ENCODE results near the gene GKN1. TPM values are rescaled to one million over a fixed set of nuclear protein-coding genes. Genes with fewer than 3 reads are reported as not detected.

GKN1 gene
- total RNA-seq, 1 donor = under 0.01 TPM

DNA sequence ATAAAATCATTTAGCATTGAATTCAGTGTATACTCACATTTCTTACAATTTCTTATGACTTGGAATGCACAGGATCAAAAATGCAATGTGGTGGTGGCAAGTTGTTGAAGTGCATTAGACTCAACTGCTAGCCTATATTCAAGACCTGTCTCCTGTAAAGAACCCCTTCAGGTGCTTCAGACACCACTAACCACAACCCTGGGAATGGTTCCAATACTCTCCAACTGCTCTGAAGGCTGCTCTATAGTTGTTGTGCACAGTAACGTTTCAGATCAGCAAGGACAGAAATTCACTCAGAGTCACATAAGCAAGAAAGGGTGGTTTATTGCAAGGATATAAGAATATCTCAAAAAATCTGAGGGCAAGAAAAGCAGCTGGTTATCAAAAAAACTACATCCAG lies 6.5 kb downstream of the GKN1 start:
- no peak overlapping the region for H3K4me3 ChIP-seq (ENCODE audit: low read depth, low read length)
- TF ChIP-seq, protein P1, sequence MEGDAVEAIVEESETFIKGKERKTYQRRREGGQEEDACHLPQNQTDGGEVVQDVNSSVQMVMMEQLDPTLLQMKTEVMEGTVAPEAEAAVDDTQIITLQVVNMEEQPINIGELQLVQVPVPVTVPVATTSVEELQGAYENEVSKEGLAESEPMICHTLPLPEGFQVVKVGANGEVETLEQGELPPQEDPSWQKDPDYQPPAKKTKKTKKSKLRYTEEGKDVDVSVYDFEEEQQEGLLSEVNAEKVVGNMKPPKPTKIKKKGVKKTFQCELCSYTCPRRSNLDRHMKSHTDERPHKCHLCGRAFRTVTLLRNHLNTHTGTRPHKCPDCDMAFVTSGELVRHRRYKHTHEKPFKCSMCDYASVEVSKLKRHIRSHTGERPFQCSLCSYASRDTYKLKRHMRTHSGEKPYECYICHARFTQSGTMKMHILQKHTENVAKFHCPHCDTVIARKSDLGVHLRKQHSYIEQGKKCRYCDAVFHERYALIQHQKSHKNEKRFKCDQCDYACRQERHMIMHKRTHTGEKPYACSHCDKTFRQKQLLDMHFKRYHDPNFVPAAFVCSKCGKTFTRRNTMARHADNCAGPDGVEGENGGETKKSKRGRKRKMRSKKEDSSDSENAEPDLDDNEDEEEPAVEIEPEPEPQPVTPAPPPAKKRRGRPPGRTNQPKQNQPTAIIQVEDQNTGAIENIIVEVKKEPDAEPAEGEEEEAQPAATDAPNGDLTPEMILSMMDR (IDR thresholded peaks at IDR 0.05; ENCODE audit: insufficient read depth, low read depth, low read length) = no peak
- DNase-seq (ENCODE audit: low read depth) = no peak

DNA sequence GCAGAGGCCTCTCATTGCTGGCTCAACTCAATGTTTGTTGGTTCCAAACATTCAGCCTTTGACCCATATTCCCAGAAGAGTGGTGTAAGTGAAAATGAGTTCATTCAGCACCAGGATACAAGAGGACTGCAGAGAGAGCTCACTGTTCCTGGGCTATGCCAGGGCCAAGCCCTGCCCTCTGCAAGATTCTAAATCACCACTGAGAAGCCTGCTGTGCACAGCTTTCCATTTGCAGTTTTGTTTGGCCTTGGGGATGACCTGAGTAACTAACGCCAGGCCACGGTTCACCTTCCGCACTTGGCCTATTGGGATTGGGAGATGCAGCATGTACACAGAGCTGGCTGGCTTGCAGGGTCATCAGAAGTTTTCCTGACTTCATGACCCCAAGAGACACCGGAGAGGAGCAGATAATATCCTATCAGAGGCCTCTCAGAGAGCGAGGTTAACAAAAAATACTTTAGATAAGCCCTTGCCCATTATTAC lies 12.6 kb downstream of the GKN1 start:
- no peak for DNase-seq (ENCODE audit: low read depth)
- TF ChIP-seq, protein P1 (IDR thresholded peaks at IDR 0.05; ENCODE audit: insufficient read depth, low read depth, low read length) = no peak
- H3K4me3 ChIP-seq (ENCODE audit: low read depth, low read length) = no peak overlapping the region

DNA sequence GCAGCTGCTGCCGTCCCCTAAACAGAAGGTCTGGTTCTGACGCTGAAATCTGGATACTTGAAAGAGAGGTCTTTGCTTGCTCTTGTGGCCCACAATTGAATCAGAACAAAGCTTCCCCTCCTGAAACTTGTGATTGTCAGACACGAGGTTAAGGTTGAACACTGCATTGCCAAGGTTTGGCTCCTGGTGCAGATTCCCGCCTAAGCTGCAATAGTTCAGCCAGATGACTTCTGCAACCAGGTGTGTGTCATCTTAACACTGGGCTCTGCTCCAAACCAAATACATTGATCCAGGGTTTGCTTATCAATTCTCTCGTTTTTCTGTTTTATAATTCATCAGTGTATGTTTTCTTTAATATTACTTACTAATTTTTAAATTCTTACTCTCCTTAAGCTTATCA lies 14.6 kb downstream of the GKN1 start:
- no peak for DNase-seq (ENCODE audit: low read depth)
- TF ChIP-seq, protein P1 (IDR thresholded peaks at IDR 0.05; ENCODE audit: insufficient read depth, low read depth, low read length) = no peak
- no peak overlapping the region for H3K4me3 ChIP-seq (ENCODE audit: low read depth, low read length)

DNA sequence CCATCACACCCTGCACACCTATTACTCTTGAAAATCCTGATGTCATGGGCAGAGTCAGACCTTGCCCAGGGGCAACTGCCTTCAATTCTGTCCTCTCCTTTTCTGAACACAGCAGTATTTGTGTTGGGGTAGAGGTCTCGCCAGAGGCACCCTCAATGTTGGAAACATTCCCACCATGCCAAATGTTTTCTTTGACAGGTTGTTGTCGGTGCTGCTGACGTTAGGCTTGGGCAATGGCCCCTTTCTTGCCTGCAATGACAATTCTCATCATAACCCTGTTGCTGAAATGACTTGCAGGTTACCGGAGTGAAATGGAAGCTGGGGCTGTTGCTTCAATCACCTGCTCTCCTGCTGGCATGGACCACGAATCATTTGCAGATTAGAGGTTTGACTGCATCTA lies 17.9 kb downstream of the GKN1 start:
- TF ChIP-seq, protein P1 (IDR thresholded peaks at IDR 0.05; ENCODE audit: insufficient read depth, low read depth, low read length) = no peak
- no peak for DNase-seq (ENCODE audit: low read depth)
- no peak overlapping the region for H3K4me3 ChIP-seq (ENCODE audit: low read depth, low read length)

DNA sequence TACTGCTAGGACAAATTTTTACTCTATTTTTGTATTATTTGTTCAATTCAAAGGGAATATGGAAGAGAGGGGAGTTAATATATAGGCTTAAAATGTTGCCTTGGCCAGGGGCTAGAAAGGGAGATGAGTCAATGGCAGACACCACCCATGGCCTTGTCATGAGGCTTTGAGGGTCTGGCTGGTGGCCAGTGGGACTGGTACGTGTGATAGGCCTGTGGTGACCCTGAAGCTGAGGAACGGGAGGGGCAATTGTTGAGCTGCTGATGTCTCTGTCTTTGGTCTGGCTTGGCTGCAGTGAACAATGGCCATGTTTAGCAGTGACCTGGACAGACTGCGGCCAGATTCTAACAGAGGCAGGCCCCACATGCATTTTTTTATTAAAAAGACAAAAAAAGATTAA lies 18.5 kb downstream of the GKN1 start:
- TF ChIP-seq, protein P1 (IDR thresholded peaks at IDR 0.05; ENCODE audit: insufficient read depth, low read depth, low read length) = no peak
- no peak overlapping the region for H3K4me3 ChIP-seq (ENCODE audit: low read depth, low read length)
- DNase-seq (ENCODE audit: low read depth) = no peak

DNA sequence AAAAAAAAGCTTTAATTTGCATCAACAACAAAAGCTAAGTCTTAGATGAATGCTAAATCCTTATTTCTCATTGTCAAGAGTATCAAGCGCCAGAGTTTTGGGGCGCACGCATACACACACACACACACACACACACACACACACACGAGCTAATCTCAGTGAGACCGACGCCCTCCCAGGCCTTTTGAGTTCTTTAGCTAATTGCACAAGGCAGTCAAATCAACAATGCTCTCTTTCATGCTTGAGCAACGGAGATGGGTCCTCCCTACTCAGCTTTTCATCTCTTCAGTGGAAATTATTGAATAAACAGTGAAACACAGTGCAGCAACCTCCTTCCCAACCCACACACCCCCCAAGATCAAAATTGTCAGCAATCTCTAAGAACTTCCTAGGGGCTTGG lies 19.2 kb downstream of the GKN1 start:
- DNase-seq (ENCODE audit: low read depth) = no peak
- TF ChIP-seq, protein P1 (IDR thresholded peaks at IDR 0.05; ENCODE audit: insufficient read depth, low read depth, low read length) = no peak
- no peak overlapping the region for H3K4me3 ChIP-seq (ENCODE audit: low read depth, low read length)

DNA sequence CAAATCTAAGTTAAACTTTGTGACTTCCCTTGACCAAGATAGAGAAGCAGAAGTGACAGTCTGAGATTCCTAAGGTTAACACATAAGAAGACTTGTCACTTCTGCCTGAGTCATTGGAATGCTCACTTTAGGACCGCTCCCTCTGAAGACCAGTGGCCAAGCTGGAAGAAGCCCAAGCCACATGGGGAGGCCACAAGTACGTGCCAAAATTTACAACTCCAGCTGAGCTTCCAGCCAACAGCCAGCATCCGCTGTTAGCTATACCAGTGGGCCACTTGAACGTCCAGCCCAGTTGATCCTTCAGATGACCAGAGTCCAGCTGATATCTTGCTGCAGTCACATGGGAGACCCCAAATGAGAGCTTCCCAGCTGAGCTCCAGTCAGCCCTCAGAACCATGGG lies 20.4 kb downstream of the GKN1 start:
- no peak overlapping the region for H3K4me3 ChIP-seq (ENCODE audit: low read depth, low read length)
- TF ChIP-seq, protein P1 (IDR thresholded peaks at IDR 0.05; ENCODE audit: insufficient read depth, low read depth, low read length) = no peak
- peak; percentile 33 for DNase-seq (ENCODE audit: low read depth)

All from fibroblast of villous mesenchyme (primary cell).